Endothelial cell of umbilical vein (primary cell): ENCODE results near the gene CCDC12. TPM values are rescaled to one million over a fixed set of nuclear protein-coding genes. Genes with fewer than 3 reads are reported as not detected.

Source experiments
- BruUV-seq: library from RNA; stranded (reverse); fragments of 400-500 nt; replicated peaks from 2 replicates; lab custom pipeline; 2021; lab: Mats Ljungman, UMichigan
- CTCF ChIA-PET: fragments of 300-600, 350-600 bp; sonication (Branson Sonifier 250); formaldehyde crosslinking; loops from one replicate; lab custom pipeline; 2021; ENCODE audit warnings: antibody characterized with exemption, inconsistent platforms; lab: Charles Lee
- POLR2A ChIA-PET: fragments of 300-600, 350-600 bp; sonication (Branson Sonifier 250); formaldehyde crosslinking; loops from one replicate; lab custom pipeline; 2021; ENCODE audit warnings: antibody characterized with exemption, inconsistent platforms; lab: Charles Lee
- DNase-seq: peaks from one replicate; pipeline ENCODE4 v3.0.0-alpha.2; 2011; ENCODE audit warnings: low read depth, low spot score
- FAIRE-seq: peaks from 2 replicates; lab custom pipeline; 2011; peaks lifted over from hg19 to GRCh38; lab: Jason Lieb, UNC
- H2AFZ ChIP-seq: 2 replicates; pipeline ENCODE4 v1.6.0; 2012; ENCODE audit warnings: low read depth, low read length, control low read depth, inconsistent platforms
- H3K27ac ChIP-seq: 2 replicates; pipeline ENCODE4 v1.5.1; 2011; ENCODE audit warnings: low read depth, mild to moderate bottlenecking, control low read depth, low read length, moderate library complexity; ENCODE audit not compliant: insufficient read depth
- H3K27me3 ChIP-seq, 2 experiments: 2 replicates each; pipeline versions ENCODE4 v1.6.0 to v1.6.1; 2011; ENCODE audit warnings: low read length in 2 of 2, mixed read lengths in 1 of 2; ENCODE audit not compliant: control insufficient read depth in 2 of 2, insufficient read depth in 2 of 2
- H3K36me3 ChIP-seq, 2 experiments: 2 replicates in 1 of 2; 3 replicates in 1 of 2; pipeline ENCODE4 v1.5.1; 2011; ENCODE audit warnings: low read length in 2 of 2, mild to moderate bottlenecking in 1 of 2, moderate library complexity in 1 of 2; ENCODE audit not compliant: control insufficient read depth in 2 of 2, insufficient read depth in 2 of 2; ENCODE audit errors: extremely low read depth in 1 of 2
- H3K4me1 ChIP-seq: 3 replicates; pipeline ENCODE4 v1.5.1; 2011; ENCODE audit warnings: mild to moderate bottlenecking, low read length; ENCODE audit not compliant: control insufficient read depth, insufficient read depth; ENCODE audit errors: extremely low read depth
- H3K4me2 ChIP-seq: 2 replicates; pipeline ENCODE4 v1.6.1; 2011; ENCODE audit warnings: low read length, control low read depth, mixed read lengths; ENCODE audit not compliant: insufficient read depth
- H3K4me3 ChIP-seq, 3 experiments: fragments of 200-600 bp in 1 of 3; sonication (generic), shearing (Covaris generic) in 1 of 3; replicated peaks in 1 of 3; 2 replicates each; pipeline ENCODE4 v1.5.1; 2011 to 2016; ENCODE audit warnings: control low read depth in 3 of 3, low read length in 3 of 3, mild to moderate bottlenecking in 2 of 3, inconsistent platforms in 1 of 3, low read depth in 1 of 3, moderate library complexity in 1 of 3; ENCODE audit not compliant: insufficient read depth in 1 of 3
- H3K79me2 ChIP-seq: 2 replicates; pipeline ENCODE4 v1.6.0; 2012; ENCODE audit warnings: low read length, inconsistent platforms; ENCODE audit not compliant: control insufficient read depth, insufficient read depth
- H3K9ac ChIP-seq: replicated peaks from 2 replicates; pipeline ENCODE3; 2011; ENCODE audit warnings: low read length, control low read depth; ENCODE audit not compliant: insufficient read depth; ENCODE audit errors: extremely low read depth
- H3K9me1 ChIP-seq: replicated peaks from 3 replicates; pipeline ENCODE4 v1.6.0; 2011; ENCODE audit warnings: mild to moderate bottlenecking, low read length; ENCODE audit not compliant: control insufficient read depth, insufficient read depth; ENCODE audit errors: extremely low read depth
- H3K9me3 ChIP-seq: replicated peaks from 2 replicates; pipeline ENCODE4 v1.5.1; 2012; ENCODE audit warnings: low read length, inconsistent platforms; ENCODE audit not compliant: control insufficient read depth, insufficient read depth
- H4K20me1 ChIP-seq: replicated peaks from 2 replicates; pipeline ENCODE3; 2011; ENCODE audit warnings: mild to moderate bottlenecking, low read length; ENCODE audit not compliant: control insufficient read depth, insufficient read depth; ENCODE audit errors: extremely low read depth
- CTCF ChIP-seq, 2 donors: IDR thresholded peaks; 1 replicate in 1 of 2; 2 replicates in 1 of 2; pipeline ENCODE4 v1.5.1; 2011; ENCODE audit warnings: low read length in 2 of 2, mild to moderate bottlenecking in 2 of 2, moderate library complexity in 2 of 2, control low read depth in 1 of 2, inconsistent platforms in 1 of 2, low read depth in 1 of 2; ENCODE audit not compliant: insufficient read depth in 1 of 2; ENCODE audit errors: extremely low read depth in 1 of 2
- EZH2 ChIP-seq: IDR thresholded peaks from 2 replicates; pipeline ENCODE4 v1.6.1; 2012; ENCODE audit warnings: borderline replicate concordance, low read depth, mild to moderate bottlenecking, moderate library complexity, low read length, inconsistent platforms; ENCODE audit not compliant: severe bottlenecking
- FOS ChIP-seq: IDR thresholded peaks from 2 replicates; pipeline ENCODE4 v1.6.1; 2011; ENCODE audit warnings: mild to moderate bottlenecking, low read length, moderate library complexity, borderline replicate concordance; ENCODE audit not compliant: insufficient read depth
- GATA2 ChIP-seq: IDR thresholded peaks from 2 replicates; pipeline ENCODE4 v1.7.0; 2011; ENCODE audit warnings: low read depth, mild to moderate bottlenecking, moderate library complexity, mixed read lengths, low read length; ENCODE audit not compliant: insufficient read length, insufficient read depth
- JUN ChIP-seq: IDR thresholded peaks from 2 replicates; pipeline ENCODE4 v1.6.1; 2011; ENCODE audit warnings: borderline replicate concordance, low read depth; ENCODE audit not compliant: insufficient read length, insufficient read depth
- MAX ChIP-seq: IDR thresholded peaks from 2 replicates; pipeline ENCODE4 v1.6.1; 2011; ENCODE audit not compliant: insufficient read depth, insufficient read length
- MYC ChIP-seq: IDR thresholded peaks from one replicate; pipeline ENCODE4 v1.6.1; 2011; ENCODE audit warnings: mild to moderate bottlenecking, low read depth, low read length
- POLR2A ChIP-seq: IDR thresholded peaks from 2 replicates; pipeline ENCODE4 v1.6.1; 2012; ENCODE audit warnings: low read depth, mild to moderate bottlenecking, control low read depth, low read length
- POLR2AphosphoS5 ChIP-seq: IDR thresholded peaks from 2 replicates; pipeline ENCODE4 v1.6.1; 2012; ENCODE audit warnings: low read depth, mild to moderate bottlenecking, control low read depth, low read length, moderate library complexity; ENCODE audit not compliant: insufficient read depth
- dilution Hi-C: fragments of 300-500 bp; cut with MboI; formaldehyde crosslinking; loops from one replicate; pipeline ENCODE4 v1.15.0; 2019; ENCODE audit warnings: low sequenced_read_pairs; ENCODE audit not compliant: extremely low pct_ligation_motif_present
- intact Hi-C: fragments of 100-400 bp; cut with micrococcal nuclease; formaldehyde crosslinking; loops from one replicate; pipeline ENCODE4 v1.10.0; 2022
- polyA plus RNA-seq, 4 experiments: library from polyadenylated mRNA; depleted of rRNA in 3 of 4; stranded (reverse) in 3 of 4; unstranded in 1 of 4; fragments of >200 nt; gene quantifications; 2 replicates each; pipeline versions ENCODE4 v1.2.1 to v1.2.3, GENCODE V29; 2011 to 2012; ENCODE audit warnings: missing spikeins in 1 of 4
- total RNA-seq: library from RNA; stranded (reverse); gene quantifications from 2 replicates; pipeline ENCODE4 v1.2.3, GENCODE V29; 2021

CCDC12 gene
- total and polyA plus RNA-seq, 2 donors (not counting 3 experiments of a cell fraction or from before 2014, with no cell fraction given) = 35.1 to 50.5 TPM

GRCh38 chr3:46991406-46992165 is 15.0 kb upstream of the CCDC12 start:
- no TSS peak for BruUV-seq
- peaks cover 5% of the 10 kb centered on the region for H3K79me2 ChIP-seq
- DNase-seq = no peak

More at GRCh38 chr3:46991406-46992165, 15.0 kb upstream of the CCDC12 start:
- no peak overlapping the region for H3K4me3 ChIP-seq
- no peaks in the 10 kb centered on the region for H3K9me3 ChIP-seq
- no peaks in the 10 kb centered on the region for H3K9me1 ChIP-seq
- no peak for FAIRE-seq
- H2AFZ ChIP-seq = no peak overlapping the region
- H3K36me3 ChIP-seq = peaks cover 3 to 18% of the 10 kb centered on the region in 2 experiments
- no peak overlapping the region for H3K9ac ChIP-seq
- CTCF ChIA-PET = interaction anchor here (0.5 to 1.7 kb wide), 3 partner anchors 16 to 68 kb away, joined by 3 to 9 read pairs (median 3); no protein-coding TSS in a partner anchor
- dilution Hi-C loops (no loop called here), intact Hi-C loops (loop anchor here (10.0 kb wide), 1 partner anchor 287 kb away; the partner anchor contains the start of gene TMIE)
- POLR2A ChIA-PET = interaction anchor here (0.6 kb wide), 1 partner anchor 277 kb away, joined by 3 read pairs; no protein-coding TSS in a partner anchor
- H3K4me1 ChIP-seq = peaks cover 21% of the 10 kb centered on the region
- TF ChIP-seq MYC (no peak), EZH2 (no peak), GATA2 (no peak), JUN (no peak), FOS (no peak), POLR2A (no peak), POLR2AphosphoS5 (no peak), CTCF (IDR thresholded peaks at IDR 0.05; ENCODE audit: extremely low read depth in 1 of 2, insufficient read depth in 1 of 2, low read depth in 1 of 2, low read length in 2 of 2) (no peak), MAX (no peak)
- no peak overlapping the region for H3K27ac ChIP-seq
- H3K27me3 ChIP-seq = no peaks in the 10 kb centered on the region
- no peaks in the 10 kb centered on the region for H4K20me1 ChIP-seq
- H3K4me2 ChIP-seq = no peak overlapping the region
